ENCODE results near the gene ACOT7.

The ACOT7 gene

GRCh38 chr1:6424000-6424565, 30.5 kb upstream of the ACOT7 start:
- DNase-seq (ENCODE audit: low read depth), result no peak

GRCh38 chr1:6423321-6423999, 29.9 kb upstream of the ACOT7 start:
- peak; percentile 43 for DNase-seq (ENCODE audit: low read depth)

GRCh38 chr1:6421266-6421665, 27.7 kb upstream of the ACOT7 start:
- DNase-seq (ENCODE audit: low read depth), result no peak

- no peak for DNase-seq (ENCODE audit: low read depth)
These were observed 27.0 kb upstream of the ACOT7 start for GRCh38 chr1:6420454-6421042.

- DNase-seq (ENCODE audit: low read depth), result no peak
These were observed 26.4 kb upstream of the ACOT7 start, which contains the start of gene HES2 for GRCh38 chr1:6419804-6420453. Gene HES2, minus strand, starts transcription at chr1:6419919. Its CDS starts 99 bp downstream, at chr1:6419820.

GRCh38 chr1:6419397-6419803, 25.8 kb upstream of the ACOT7 start:
- no peak for DNase-seq (ENCODE audit: low read depth)

- no peak for DNase-seq (ENCODE audit: low read depth)
These were observed 25.3 kb upstream of the ACOT7 start for GRCh38 chr1:6418668-6419396.

GRCh38 chr1:6417961-6418667, 24.5 kb upstream of the ACOT7 start:
- DNase-seq (ENCODE audit: low read depth), result no peak

- DNase-seq (ENCODE audit: low read depth), result no peak
These were observed 23.3 kb upstream of the ACOT7 start for GRCh38 chr1:6416906-6417305.

GRCh38 chr1:6416295-6416656, 22.7 kb upstream of the ACOT7 start:
- DNase-seq (ENCODE audit: low read depth), result no peak

GRCh38 chr1:6414881-6415626, 21.5 kb upstream of the ACOT7 start:
- DNase-seq (ENCODE audit: low read depth), result no peak

GRCh38 chr1:6414443-6414844, 20.9 kb upstream of the ACOT7 start:
- DNase-seq (ENCODE audit: low read depth), result no peak

- no peak for DNase-seq (ENCODE audit: low read depth)
These were observed 19.3 kb upstream of the ACOT7 start for GRCh38 chr1:6412896-6413295.

- no peak for DNase-seq (ENCODE audit: low read depth)
These were observed 16.8 kb upstream of the ACOT7 start for GRCh38 chr1:6410248-6410893.

- DNase-seq (ENCODE audit: low read depth), result no peak
These were observed 16.2 kb upstream of the ACOT7 start for GRCh38 chr1:6409733-6410132.

- DNase-seq (ENCODE audit: low read depth), result no peak
These were observed 15.5 kb upstream of the ACOT7 start for GRCh38 chr1:6409053-6409452.

- no peak for DNase-seq (ENCODE audit: low read depth)
These were observed 14.5 kb upstream of the ACOT7 start for GRCh38 chr1:6408023-6408422.

- DNase-seq (ENCODE audit: low read depth), result no peak
These were observed 8.1 kb upstream of the ACOT7 start for GRCh38 chr1:6401673-6402072.

GRCh38 chr1:6399294-6399693, 5.7 kb upstream of the ACOT7 start:
- no peak for DNase-seq (ENCODE audit: low read depth)

- no peak for DNase-seq (ENCODE audit: low read depth)
These were observed 4.4 kb upstream of the ACOT7 start for GRCh38 chr1:6397844-6398441.
